OCI-LY7 (cell line): ENCODE measurements around the gene SLC2A3. TPM values are rescaled to one million over a fixed set of nuclear protein-coding genes. Genes with fewer than 3 reads are reported as not detected.
A peak's percentile ranks its signal among the peaks of the same experiment; 100 is the strongest.
"Not testable (repeated sequence)": the region's sequence is repeated elsewhere in the genome, so short reads cannot be mapped to it uniquely, and the experiment has no call there.

Experiments
- BruUV-seq: library from RNA; stranded (reverse); fragments of 400-500 nt; replicated peaks from 2 replicates; lab custom pipeline; 2021; lab: Mats Ljungman, UMichigan
- CTCF ChIA-PET: fragments of 300-600 bp; sonication (Branson Sonifier 250); formaldehyde crosslinking; loops from one replicate; lab custom pipeline; 2022; ENCODE audit warnings: antibody characterized with exemption; ENCODE audit not compliant: unreplicated experiment; lab: Charles Lee
- POLR2A ChIA-PET: fragments of 300-600 bp; sonication (Branson Sonifier 250); formaldehyde crosslinking; loops from one replicate; lab custom pipeline; 2022; ENCODE audit warnings: antibody characterized with exemption; lab: Charles Lee
- DNase-seq: peaks from one replicate; pipeline ENCODE4 v3.0.0-alpha.2; 2015; ENCODE audit warnings: low spot score
- H2AFZ ChIP-seq: fragments of 200-600 bp; sonication (generic), shearing (Covaris generic); 2 replicates; pipeline ENCODE4 v1.6.1; 2014; ENCODE audit warnings: mild to moderate bottlenecking, antibody characterized with exemption, low read length, moderate library complexity
- H3K27ac ChIP-seq: fragments of 200-600 bp; sonication (generic); 2 replicates; pipeline ENCODE4 v1.5.1; 2014; ENCODE audit warnings: mixed run types, low read depth, mild to moderate bottlenecking, moderate library complexity, low read length, inconsistent platforms; ENCODE audit not compliant: poor library complexity, severe bottlenecking
- H3K36me3 ChIP-seq: fragments of 200-600 bp; sonication (generic); 2 replicates; pipeline ENCODE4 v1.6.1; 2014; ENCODE audit warnings: mild to moderate bottlenecking, antibody characterized with exemption, low read length, moderate library complexity, mixed read lengths; ENCODE audit not compliant: insufficient read depth
- H3K4me1 ChIP-seq: fragments of 200-600 bp; sonication (generic); 2 replicates; pipeline ENCODE4 v1.5.1; 2014; ENCODE audit warnings: mild to moderate bottlenecking, low read length; ENCODE audit not compliant: insufficient read depth, poor library complexity, severe bottlenecking
- H3K4me2 ChIP-seq: fragments of 200-600 bp; sonication (generic); 2 replicates; pipeline ENCODE4 v1.6.1; 2014; ENCODE audit warnings: mild to moderate bottlenecking, low read length
- H3K4me3 ChIP-seq: fragments of 200-600 bp; sonication (generic); 2 replicates; pipeline ENCODE4 v1.5.1; 2014; ENCODE audit warnings: mild to moderate bottlenecking, low read depth, low read length; ENCODE audit not compliant: poor library complexity, severe bottlenecking
- H3K79me2 ChIP-seq: fragments of 200-600 bp; sonication (generic); 2 replicates; pipeline ENCODE4 v1.6.1; 2016; ENCODE audit warnings: low read depth, mild to moderate bottlenecking, low read length, moderate library complexity, mixed read lengths; ENCODE audit not compliant: insufficient read depth
- H3K9me2 ChIP-seq: fragments of 200-600 bp; sonication (generic); 2 replicates; pipeline ENCODE4 v1.6.1; 2016; ENCODE audit warnings: mild to moderate bottlenecking, low read length, mixed read lengths; ENCODE audit not compliant: insufficient read depth
- H3K9me3 ChIP-seq: fragments of 200-600 bp; sonication (generic); 2 replicates; pipeline ENCODE4 v1.6.1; 2014; ENCODE audit warnings: mild to moderate bottlenecking, mixed run types, low read length, mixed read lengths
- H4K20me1 ChIP-seq: fragments of 200-600 bp; sonication (generic); 2 replicates; pipeline ENCODE4 v1.6.1; 2014; ENCODE audit warnings: mild to moderate bottlenecking, antibody characterized with exemption, low read length, moderate library complexity, mixed read lengths; ENCODE audit not compliant: insufficient read depth
- EZH2phosphoT487 ChIP-seq: fragments of 200-600 bp; sonication (generic); IDR thresholded peaks from 2 replicates; pipeline ENCODE4 v1.6.1; 2018; ENCODE audit warnings: low read depth, borderline replicate concordance, mild to moderate bottlenecking, mixed run types, antibody characterized with exemption, low read length, moderate library complexity, mixed read lengths
- intact Hi-C: fragments of 100-400 bp; cut with micrococcal nuclease; formaldehyde crosslinking; loops from one replicate; pipeline ENCODE4 v1.10.0; 2022; ENCODE audit not compliant: unreplicated experiment
- total RNA-seq, 2 experiments: library from RNA; depleted of rRNA in 1 of 2; stranded (reverse); fragments of >200 nt in 1 of 2; shearing (Covaris generic) in 1 of 2; gene quantifications; 2 replicates each; pipeline ENCODE4 v1.2.3, GENCODE V29; 2014 to 2022
- TF ChIP-seq, protein P1 (sequence below): fragments of 200-600 bp; sonication (generic); conservative IDR thresholded peaks from 2 replicates; pipeline ENCODE4 v1.5.1; 2014; ENCODE audit warnings: mild to moderate bottlenecking, antibody characterized with exemption, low read length, moderate library complexity, mixed read lengths

SLC2A3 gene
- total RNA-seq, 2 experiments from 2014 or later = 3.9 to 17.9 TPM

DNA sequence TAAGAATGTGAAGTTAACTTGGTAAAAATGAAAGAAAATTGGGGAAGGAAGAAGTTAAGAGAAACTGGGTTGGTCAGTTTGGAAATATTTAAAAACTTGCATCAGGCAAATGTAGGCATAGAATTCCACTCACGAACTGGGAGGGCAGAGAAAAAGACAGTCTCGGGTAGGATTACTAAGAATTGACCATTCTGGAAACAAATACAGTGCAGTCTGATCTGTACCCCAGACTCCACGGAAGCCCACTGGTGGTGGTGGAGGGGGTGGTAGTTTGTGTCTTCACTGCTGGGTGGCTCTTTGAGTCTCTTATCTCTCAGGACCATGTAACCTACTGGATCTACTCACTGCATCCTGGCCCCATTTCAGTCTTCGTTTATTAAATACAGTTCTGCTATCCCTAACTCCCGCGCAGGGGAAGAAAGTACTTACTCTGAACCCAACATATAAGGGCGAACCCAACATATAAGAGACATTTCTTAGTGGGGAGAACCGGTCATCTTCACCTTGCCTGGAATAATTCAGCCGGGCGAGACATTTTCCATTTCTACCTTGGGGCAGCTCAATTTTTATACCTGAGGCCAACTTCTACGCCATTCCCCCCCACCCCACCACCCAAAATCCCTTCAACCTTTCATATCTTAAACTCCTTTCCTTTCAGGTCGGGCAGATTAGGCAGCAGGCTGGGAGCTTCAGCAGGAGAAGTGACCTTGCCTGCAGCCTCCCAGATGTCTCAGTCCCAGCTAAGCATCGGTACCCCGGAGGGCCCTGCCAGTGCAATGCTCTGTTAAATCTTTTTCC lies 1.7 kb downstream of the SLC2A3 start:
- Histone ChIP-seq H2AFZ (peak overlapping the region; percentile 67; the same call in 1 of the 2 replicates), H3K4me2 (peak overlapping the region; percentile 87), H3K4me1 (peaks cover 28% of the 10 kb centered on the region), H3K9me2 (no peaks in the 10 kb centered on the region), H3K9me3 (no peaks in the 10 kb centered on the region), H3K27ac (peak overlapping the region; percentile 54), H4K20me1 (no peaks in the 10 kb centered on the region), H3K36me3 (peaks cover 17% of the 10 kb centered on the region; the same call in 1 of the 2 replicates), H3K4me3 (peak overlapping the region; percentile 72), H3K79me2 (peaks cover 20% of the 10 kb centered on the region; the same call in 1 of the 2 replicates)
- TF ChIP-seq EZH2phosphoT487 = no peak
- ChIA-PET POLR2A (interaction anchor here (0.6 to 7.1 kb wide), 9 partner anchors 18 to 217 kb away, joined by 4 to 109 read pairs (median 5); no protein-coding TSS in a partner anchor), CTCF (interaction anchor here (0.8 to 1.8 kb wide), 5 partner anchors 26 to 294 kb away, joined by 3 to 15 read pairs (median 4); no protein-coding TSS in a partner anchor)
- BruUV-seq = no TSS peak
- intact Hi-C loops = no loop called here
- DNase-seq = peak; percentile 8

DNA sequence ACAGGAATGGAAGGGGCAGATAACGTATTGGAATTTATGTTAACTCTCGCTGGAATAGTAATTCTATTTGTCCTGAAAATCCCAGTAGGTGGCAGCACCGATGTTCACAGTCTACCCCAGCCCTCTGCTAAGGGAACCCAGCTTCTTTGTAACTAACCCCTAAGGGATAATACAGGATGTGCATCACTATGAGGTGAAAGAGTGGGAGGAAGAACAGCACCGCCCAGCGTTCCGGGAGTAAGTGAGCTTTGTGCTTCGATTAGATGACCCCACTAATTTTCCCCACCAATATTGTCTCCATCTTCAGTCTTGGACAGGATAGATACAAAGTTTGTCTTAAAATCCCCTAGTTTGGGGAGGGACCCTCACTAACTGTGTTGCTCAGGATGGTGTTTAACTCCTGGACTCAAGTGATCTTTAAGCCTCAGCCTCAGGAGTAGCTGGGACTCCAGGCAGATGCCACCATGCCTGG lies 2.7 kb downstream of the SLC2A3 start:
- CTCF ChIA-PET = interaction anchor here (0.6 to 1.8 kb wide), 9 partner anchors 10 to 293 kb away, joined by 3 to 15 read pairs (median 4); no protein-coding TSS in a partner anchor
- DNase-seq = peak; percentile 92
- Histone ChIP-seq H3K4me1 (peaks cover 27% of the 10 kb centered on the region), H3K79me2 (peaks cover 20% of the 10 kb centered on the region; the same call in 1 of the 2 replicates), H3K27ac (peak overlapping the region; percentile 54), H3K4me2 (peak overlapping the region; percentile 87), H2AFZ (peak overlapping the region; percentile 67), H3K9me3 (no peaks in the 10 kb centered on the region), H3K9me2 (no peaks in the 10 kb centered on the region), H4K20me1 (no peaks in the 10 kb centered on the region), H3K4me3 (peak overlapping the region; percentile 72), H3K36me3 (peaks cover 23% of the 10 kb centered on the region; the same call in 1 of the 2 replicates)
- POLR2A ChIA-PET = interaction anchor here (0.5 to 7.1 kb wide), 13 partner anchors 10 to 570 kb away, joined by 3 to 109 read pairs (median 5); no protein-coding TSS in a partner anchor
- no TSS peak for BruUV-seq
- no peak for TF ChIP-seq EZH2phosphoT487
- TF ChIP-seq, protein P1, sequence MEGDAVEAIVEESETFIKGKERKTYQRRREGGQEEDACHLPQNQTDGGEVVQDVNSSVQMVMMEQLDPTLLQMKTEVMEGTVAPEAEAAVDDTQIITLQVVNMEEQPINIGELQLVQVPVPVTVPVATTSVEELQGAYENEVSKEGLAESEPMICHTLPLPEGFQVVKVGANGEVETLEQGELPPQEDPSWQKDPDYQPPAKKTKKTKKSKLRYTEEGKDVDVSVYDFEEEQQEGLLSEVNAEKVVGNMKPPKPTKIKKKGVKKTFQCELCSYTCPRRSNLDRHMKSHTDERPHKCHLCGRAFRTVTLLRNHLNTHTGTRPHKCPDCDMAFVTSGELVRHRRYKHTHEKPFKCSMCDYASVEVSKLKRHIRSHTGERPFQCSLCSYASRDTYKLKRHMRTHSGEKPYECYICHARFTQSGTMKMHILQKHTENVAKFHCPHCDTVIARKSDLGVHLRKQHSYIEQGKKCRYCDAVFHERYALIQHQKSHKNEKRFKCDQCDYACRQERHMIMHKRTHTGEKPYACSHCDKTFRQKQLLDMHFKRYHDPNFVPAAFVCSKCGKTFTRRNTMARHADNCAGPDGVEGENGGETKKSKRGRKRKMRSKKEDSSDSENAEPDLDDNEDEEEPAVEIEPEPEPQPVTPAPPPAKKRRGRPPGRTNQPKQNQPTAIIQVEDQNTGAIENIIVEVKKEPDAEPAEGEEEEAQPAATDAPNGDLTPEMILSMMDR = peak; percentile 93
- intact Hi-C loops = loop anchor here (1.0 kb wide), 3 partner anchors 62 to 145 kb away; no protein-coding TSS in a partner anchor

DNA sequence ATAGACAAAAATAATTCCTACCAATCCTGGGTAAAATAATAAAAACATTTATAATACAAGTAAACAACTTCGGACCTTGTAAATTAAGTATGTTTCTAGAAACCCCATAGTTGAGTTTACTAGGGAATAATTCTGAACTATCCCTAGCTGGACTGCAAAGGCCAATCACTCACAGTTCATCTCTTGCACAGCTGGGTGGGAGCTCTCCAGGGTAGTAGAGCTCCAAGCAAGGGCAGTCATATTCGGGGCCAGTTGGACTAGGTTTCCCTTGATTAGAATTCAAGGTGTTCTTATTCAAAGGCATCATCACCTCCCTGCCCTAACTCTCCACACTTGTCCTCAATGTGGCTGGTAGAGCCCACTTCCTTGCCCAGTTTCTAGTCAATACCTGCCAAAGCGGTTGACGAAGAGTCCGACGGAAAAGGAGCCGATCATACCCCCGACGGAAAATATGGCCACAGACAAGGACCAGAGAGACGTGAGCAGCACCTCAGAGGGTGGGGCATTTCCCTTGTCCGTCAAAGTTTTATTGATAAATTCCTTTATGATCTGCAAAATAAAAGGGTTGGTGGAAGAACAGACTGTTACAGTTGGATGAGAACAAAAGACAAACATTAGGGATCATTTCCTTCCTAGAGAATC lies 3.3 kb downstream of the SLC2A3 start:
- H3K4me2 ChIP-seq, BruUV-seq, H4K20me1 ChIP-seq, DNase-seq, H3K9me3 ChIP-seq, H3K4me3 ChIP-seq, H3K9me2 ChIP-seq, H2AFZ ChIP-seq, H3K27ac ChIP-seq: not testable (repeated sequence)
- intact Hi-C loops = loop anchor here (1.0 kb wide), 3 partner anchors 63 to 146 kb away; no protein-coding TSS in a partner anchor
- CTCF ChIA-PET = interaction anchor here (1.0 to 1.8 kb wide), 7 partner anchors 28 to 293 kb away, joined by 3 to 15 read pairs (median 4); no protein-coding TSS in a partner anchor
- Histone ChIP-seq H3K36me3 (peaks cover 25% of the 10 kb centered on the region; the same call in 1 of the 2 replicates), H3K79me2 (peaks cover 20% of the 10 kb centered on the region; the same call in 1 of the 2 replicates), H3K4me1 (peaks cover 23% of the 10 kb centered on the region)
- POLR2A ChIA-PET = interaction anchor here (0.5 to 7.1 kb wide), 12 partner anchors 10 to 570 kb away, joined by 3 to 109 read pairs (median 4); no protein-coding TSS in a partner anchor
